WTC11 (cell line): Measurements from ENCODE around the gene DLAT. TPM values are rescaled to one million over a fixed set of nuclear protein-coding genes. Genes with fewer than 3 reads are reported as not detected.
A peak's percentile ranks its signal among the peaks of the same experiment; 100 is the strongest.
"Not testable (repeated sequence)": the region's sequence is repeated elsewhere in the genome, so short reads cannot be mapped to it uniquely, and the experiment has no call there.

Source experiments
- ATAC-seq: fragments of 200-7000 bp; cut with Tn5 transposase; 2 replicates; pipeline ENCODE4 v1.10.0; 2021; ENCODE audit warnings: mild to moderate bottlenecking, moderate library complexity
- CTCF ChIA-PET: fragments of 300-600 bp; sonication (Branson Sonifier 250); formaldehyde crosslinking; loops from one replicate; lab custom pipeline; 2021; ENCODE audit warnings: antibody characterized with exemption; lab: Charles Lee
- POLR2A ChIA-PET: fragments of 350-600 bp; sonication (Branson Sonifier 250); formaldehyde crosslinking; loops from one replicate; lab custom pipeline; 2021; ENCODE audit warnings: antibody characterized with exemption; lab: Charles Lee
- DNase-seq: peaks from one replicate; pipeline ENCODE4 v3.0.0; 2021; ENCODE audit warnings: low spot score
- H3K27ac Mint-ChIP-seq: 2 replicates; pipeline ENCODE4 v1.8.0; 2021; ENCODE audit warnings: mixed read lengths
- H3K27me3 Mint-ChIP-seq: 2 replicates; pipeline ENCODE4 v1.8.0; 2021; ENCODE audit warnings: low read depth, mild to moderate bottlenecking, moderate library complexity, mixed read lengths
- H3K36me3 Mint-ChIP-seq: 2 replicates; pipeline ENCODE4 v1.8.0; 2021; ENCODE audit warnings: mixed read lengths
- H3K4me1 Mint-ChIP-seq: 2 replicates; pipeline ENCODE4 v1.8.0; 2022; ENCODE audit warnings: mixed read lengths
- H3K4me3 Mint-ChIP-seq: 2 replicates; pipeline ENCODE4 v1.8.0; 2021; ENCODE audit warnings: mild to moderate bottlenecking, moderate library complexity, mixed read lengths
- H3K9me3 Mint-ChIP-seq: 2 replicates; pipeline ENCODE4 v1.8.0; 2021; ENCODE audit warnings: mixed read lengths
- AR ChIP-seq: fragments of 250-450 bp; sonication (Bioruptor Pico); IDR thresholded peaks from 2 replicates; pipeline ENCODE4 v1.9.0; 2021; ENCODE audit warnings: mild to moderate bottlenecking
- ATF3 ChIP-seq: sonication (generic); formaldehyde crosslinking; conservative IDR thresholded peaks from 2 replicates; pipeline ENCODE4 v1.8.1; 2022; ENCODE audit warnings: mild to moderate bottlenecking, missing genetic modification reagents
- CBFB ChIP-seq: sonication (generic); formaldehyde crosslinking; IDR thresholded peaks from 2 replicates; pipeline ENCODE4 v1.8.1; 2022; ENCODE audit warnings: mild to moderate bottlenecking, low read depth, missing genetic modification reagents
- ELF4 ChIP-seq: sonication (generic); formaldehyde crosslinking; IDR thresholded peaks from 2 replicates; pipeline ENCODE4 v1.8.1; 2022; ENCODE audit warnings: low read depth, mild to moderate bottlenecking, moderate library complexity, missing genetic modification reagents
- FOXP4 ChIP-seq: sonication (generic); formaldehyde crosslinking; IDR thresholded peaks from 2 replicates; pipeline ENCODE4 v1.8.0; 2022; ENCODE audit warnings: mild to moderate bottlenecking, missing genetic modification reagents
- JUN ChIP-seq: sonication (generic); formaldehyde crosslinking; IDR thresholded peaks from 2 replicates; pipeline ENCODE4 v1.8.0; 2023; ENCODE audit warnings: mild to moderate bottlenecking, missing genetic modification reagents
- MAX ChIP-seq: sonication (generic); formaldehyde crosslinking; IDR thresholded peaks from 2 replicates; pipeline ENCODE4 v1.8.0; 2022; ENCODE audit warnings: mild to moderate bottlenecking, missing genetic modification reagents
- TEAD1 ChIP-seq: sonication (generic); formaldehyde crosslinking; IDR thresholded peaks from 2 replicates; pipeline ENCODE4 v1.8.0; 2022; ENCODE audit warnings: mild to moderate bottlenecking, missing genetic modification reagents
- TP53 ChIP-seq: sonication (generic); formaldehyde crosslinking; IDR thresholded peaks from 2 replicates; pipeline ENCODE4 v1.8.1; 2023; ENCODE audit warnings: mild to moderate bottlenecking, missing genetic modification reagents
- ZBTB43 ChIP-seq: sonication (generic); formaldehyde crosslinking; IDR thresholded peaks from 2 replicates; pipeline ENCODE4 v1.8.1; 2023; ENCODE audit warnings: mild to moderate bottlenecking, missing genetic modification reagents
- total RNA-seq: library from RNA; stranded (reverse); gene quantifications from 3 replicates; pipeline ENCODE4 v1.2.3, GENCODE V29; 2021

Gene DLAT
- total RNA-seq, 1 experiment from 2014 or later = 60.4 TPM

GRCh38 chr11:111992206-111992855 is 32.9 kb upstream of the DLAT start:
- ChIA-PET POLR2A (no interaction called here), CTCF (interaction anchor here (0.8 to 1.5 kb wide), 2 partner anchors 9 to 11 kb away, joined by 3 read pairs; no protein-coding TSS in a partner anchor)
- DNase-seq (no peak), ATAC-seq (no peak)
- peaks cover 38% of the 10 kb centered on the region for H3K36me3 Mint-ChIP-seq
- TF ChIP-seq MAX (CRISPR knock-in tag) (no peak), TEAD1 (CRISPR knock-in tag) (no peak)
- no peaks in the 10 kb centered on the region; the same call in 1 of the 2 replicates for H3K9me3 Mint-ChIP-seq
- H3K27me3 Mint-ChIP-seq = no peaks in the 10 kb centered on the region
- H3K4me3 Mint-ChIP-seq = no peak overlapping the region
- H3K4me1 Mint-ChIP-seq = no peaks in the 10 kb centered on the region
- no peak overlapping the region for H3K27ac Mint-ChIP-seq

GRCh38 chr11:111996129-111996528 is 29.1 kb upstream of the DLAT start:
- ChIA-PET POLR2A (interaction anchor here (0.6 kb wide), 1 partner anchor 257 kb away, joined by 4 read pairs; no protein-coding TSS in a partner anchor), CTCF (interaction anchor here (1.4 to 2.6 kb wide), 2 partner anchors 14 to 125 kb away, joined by 4 to 11 read pairs; partner anchors contain the start of gene ALG9)
- H3K9me3 Mint-ChIP-seq = no peaks in the 10 kb centered on the region
- no peaks in the 10 kb centered on the region for H3K4me1 Mint-ChIP-seq
- no peak overlapping the region for H3K27ac Mint-ChIP-seq
- peaks cover 32% of the 10 kb centered on the region for H3K36me3 Mint-ChIP-seq
- TF ChIP-seq FOXP4 = no peak
- no peak for TF ChIP-seq AR (CRISPR knock-in tag)
- TF ChIP-seq TEAD1 (CRISPR knock-in tag) = no peak
- no peak for TF ChIP-seq TP53 (CRISPR knock-in tag)
- no peak for TF ChIP-seq JUN (CRISPR knock-in tag)
- no peak for TF ChIP-seq CBFB (CRISPR knock-in tag)
- TF ChIP-seq ELF4 (CRISPR knock-in tag) = no peak
- no peak for TF ChIP-seq ZBTB43 (CRISPR knock-in tag)
- TF ChIP-seq ATF3 = no peak
- no peak for TF ChIP-seq MAX (CRISPR knock-in tag)
- TF ChIP-seq, all 79 proteins: peak for 0
- DNase-seq (no peak), ATAC-seq (no peak)
- Mint-ChIP-seq H3K27me3 (no peaks in the 10 kb centered on the region), H3K4me3 (no peak overlapping the region)

- H3K4me1 Mint-ChIP-seq, H3K9me3 Mint-ChIP-seq, H3K27me3 Mint-ChIP-seq, H3K27ac Mint-ChIP-seq, DNase-seq, H3K4me3 Mint-ChIP-seq: not testable (repeated sequence)
- peak; percentile 59 for ATAC-seq
- peaks cover 31% of the 10 kb centered on the region for H3K36me3 Mint-ChIP-seq
- CTCF ChIA-PET = interaction anchor here (0.6 to 2.6 kb wide), 3 partner anchors 15 to 125 kb away, joined by 3 to 11 read pairs (median 6); partner anchors contain the start of gene ALG9
- POLR2A ChIA-PET = interaction anchor here (0.6 kb wide), 2 partner anchors 241 to 258 kb away, joined by 4 to 6 read pairs; no protein-coding TSS in a partner anchor
Measured at GRCh38 chr11:111996669-111997068, 28.5 kb upstream of the DLAT start.
